Measurements from ENCODE around the gene ADGRL3. TPM values are rescaled to one million over a fixed set of nuclear protein-coding genes. Genes with fewer than 3 reads are reported as not detected.
"Not testable (repeated sequence)": the region's sequence is repeated elsewhere in the genome, so short reads cannot be mapped to it uniquely, and the experiment has no call there.

Gene ADGRL3
- total and polyA plus RNA-seq, 8 donors, result 0.08 to 1.4 (median 0.24) TPM

- Histone ChIP-seq H3K4me1 (no peaks in the 10 kb centered on the region), H3K4me3 (no peak overlapping the region), H3K27ac (no peak overlapping the region), H3K27me3 (no peaks in the 10 kb centered on the region), H3K9me3 (no peaks in the 10 kb centered on the region), H3K36me3 (no peaks in the 10 kb centered on the region)
- no peak for FAIRE-seq
- 62 to 69% methylated on average over 2 of the region's 2 CpGs for WGBS, 2 donors
- ATAC-seq, result no peak
- no peak for DNase-seq
- no peak for TF ChIP-seq CTCF (IDR thresholded peaks at IDR 0.05)
- intact Hi-C loops (cut with DNase I), result no loop called here
Observed at GRCh38 chr4:61760820-61761219, 560.7 kb downstream of the ADGRL3 start.

- H3K36me3 ChIP-seq, result no peaks in the 10 kb centered on the region
- H3K9me3 ChIP-seq, result no peaks in the 10 kb centered on the region
- H3K4me1 ChIP-seq, result no peaks in the 10 kb centered on the region
- ATAC-seq (no peak), FAIRE-seq (no peak), DNase-seq (no peak)
- H3K27me3 ChIP-seq, result no peaks in the 10 kb centered on the region
- intact Hi-C loops (cut with DNase I), result no loop called here
- H3K4me3 ChIP-seq, result no peak overlapping the region
- no peak overlapping the region for H3K27ac ChIP-seq
- TF ChIP-seq CTCF (IDR thresholded peaks at IDR 0.05), result no peak
- 55 to 72% methylated on average over 5 of the region's 5 CpGs for WGBS, 2 donors
Observed at GRCh38 chr4:61762722-61763627, 562.8 kb downstream of the ADGRL3 start.

- H3K4me3 ChIP-seq, result no peak overlapping the region
- H3K9me3 ChIP-seq, result no peaks in the 10 kb centered on the region
- ATAC-seq (no peak), FAIRE-seq (peak; percentile 39), DNase-seq (no peak)
- no peak overlapping the region for H3K27ac ChIP-seq
- H3K36me3 ChIP-seq, result no peaks in the 10 kb centered on the region
- TF ChIP-seq CTCF (IDR thresholded peaks at IDR 0.05), result no peak
- H3K27me3 ChIP-seq, result no peaks in the 10 kb centered on the region
- H3K4me1 ChIP-seq, result no peaks in the 10 kb centered on the region
- intact Hi-C loops (cut with DNase I), result no loop called here
Observed at GRCh38 chr4:61763682-61764081, 563.6 kb downstream of the ADGRL3 start.

GRCh38 chr4:61764090-61764489 lies 564.0 kb downstream of the ADGRL3 start:
- H3K9me3 ChIP-seq; ATAC-seq; H3K4me1 ChIP-seq; H3K27ac ChIP-seq; H3K4me3 ChIP-seq; H3K27me3 ChIP-seq; intact Hi-C loops (cut with DNase I); H3K36me3 ChIP-seq; DNase-seq; FAIRE-seq: not testable (repeated sequence)
- WGBS, 2 donors, result 57 to 70% methylated on average over 9 of the region's 9 CpGs

- DNase-seq; H3K36me3 ChIP-seq; H3K4me3 ChIP-seq; H3K27ac ChIP-seq; ATAC-seq; FAIRE-seq; H3K27me3 ChIP-seq; H3K4me1 ChIP-seq; intact Hi-C loops (cut with DNase I); H3K9me3 ChIP-seq: not testable (repeated sequence)
- WGBS, 2 donors, result 54 to 66% methylated on average over 10 to 13 of the region's 14 CpGs
Observed at GRCh38 chr4:61769444-61770167, 569.5 kb downstream of the ADGRL3 start.

Measured in pancreas (tissue), 10 donors.